GM12801 (cell line): ENCODE results near the gene CTNNBL1.

Source experiments
- CTCF ChIP-seq: IDR thresholded peaks from one replicate; pipeline ENCODE4 v1.5.1; 2011; ENCODE audit warnings: control low read depth; ENCODE audit not compliant: insufficient read length; ENCODE audit errors: extremely low read depth

Gene CTNNBL1

GRCh38 chr20:37756234-37756633 lies 62.4 kb downstream of the CTNNBL1 start:
- TF ChIP-seq CTCF = no peak

- no peak for TF ChIP-seq CTCF
Observed at GRCh38 chr20:37757550-37757949, 63.7 kb downstream of the CTNNBL1 start.

GRCh38 chr20:37758332-37758731 lies 64.5 kb downstream of the CTNNBL1 start:
- no peak for TF ChIP-seq CTCF

- no peak for TF ChIP-seq CTCF
Observed at GRCh38 chr20:37759052-37759553, 65.3 kb downstream of the CTNNBL1 start.

- no peak for TF ChIP-seq CTCF
Observed at GRCh38 chr20:37759761-37760209, 66.0 kb downstream of the CTNNBL1 start.

GRCh38 chr20:37760322-37760721 lies 66.5 kb downstream of the CTNNBL1 start:
- no peak for TF ChIP-seq CTCF

- TF ChIP-seq CTCF = no peak
Observed at GRCh38 chr20:37762716-37763485, 69.1 kb downstream of the CTNNBL1 start.
